ENCODE results near the gene OGFRL1. TPM values are rescaled to one million over a fixed set of nuclear protein-coding genes. Genes with fewer than 3 reads are reported as not detected.

OGFRL1 gene
- total RNA-seq, 1 experiment from 2014 or later = 10.3 TPM

DNA sequence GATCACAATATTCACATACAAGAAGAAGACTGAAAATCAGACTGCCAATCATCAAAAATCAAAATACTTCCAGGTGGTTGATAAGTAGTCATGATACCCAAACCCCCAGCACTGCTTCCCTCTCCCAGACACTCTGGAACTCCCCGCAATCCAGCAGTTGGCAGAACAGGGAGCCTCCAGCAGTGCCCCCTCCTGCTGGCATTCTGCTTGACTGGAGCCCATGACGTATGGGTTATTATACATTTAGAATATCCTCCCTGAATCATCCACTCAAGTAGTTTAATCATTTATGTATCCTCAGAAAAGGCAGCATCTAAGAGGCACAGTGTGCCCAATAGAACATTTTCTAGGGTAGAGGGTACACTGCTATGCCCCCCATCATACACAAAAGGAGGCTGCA lies 9.3 kb upstream of the OGFRL1 start:
- H3K4me3 ChIP-seq (replicated peaks in 1 of 2; ENCODE audit: low read depth in 1 of 2, low read length in 2 of 2) = no peak overlapping the region
- H3K4me1 ChIP-seq (ENCODE audit: control insufficient read depth in 1 of 2, insufficient read depth in 2 of 2, low read length in 2 of 2) = no peaks in the 10 kb centered on the region
- CTCF ChIA-PET = no interaction called here
- no peaks in the 10 kb centered on the region for H3K36me3 ChIP-seq (ENCODE audit: control insufficient read depth in 1 of 2, insufficient read depth in 2 of 2, low read length in 2 of 2)
- no peaks in the 10 kb centered on the region for H4K20me1 ChIP-seq (ENCODE audit: insufficient read depth)
- TF ChIP-seq YY1 (IDR thresholded peaks at IDR 0.05; ENCODE audit: extremely low read depth, insufficient replicate concordance, low read depth, low read length) (no peak), CBX3 (IDR thresholded peaks at IDR 0.05; ENCODE audit: low read depth) (no peak), CEBPB (IDR thresholded peaks at IDR 0.05; ENCODE audit: low read depth) (no peak), EGR1 (IDR thresholded peaks at IDR 0.05; ENCODE audit: low read depth) (no peak), SRF (IDR thresholded peaks at IDR 0.05; ENCODE audit: low read depth) (no peak), ZNF274 (IDR thresholded peaks at IDR 0.05; ENCODE audit: low read depth, low read length) (no peak), SIN3A (IDR thresholded peaks at IDR 0.05; ENCODE audit: low read depth) (no peak), POLR2AphosphoS5 (IDR thresholded peaks at IDR 0.05; ENCODE audit: low read depth, low read length) (no peak), TCF7L2 (IDR thresholded peaks at IDR 0.05; ENCODE audit: borderline replicate concordance, extremely low read depth, insufficient read depth, insufficient read length) (no peak), RAD21 (IDR thresholded peaks at IDR 0.05; ENCODE audit: low read depth) (no peak), ZFX (IDR thresholded peaks at IDR 0.05) (no peak)
- TF ChIP-seq, protein P1, sequence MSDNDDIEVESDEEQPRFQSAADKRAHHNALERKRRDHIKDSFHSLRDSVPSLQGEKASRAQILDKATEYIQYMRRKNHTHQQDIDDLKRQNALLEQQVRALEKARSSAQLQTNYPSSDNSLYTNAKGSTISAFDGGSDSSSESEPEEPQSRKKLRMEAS (IDR thresholded peaks at IDR 0.05) = no peak
- TF ChIP-seq, protein P2, sequence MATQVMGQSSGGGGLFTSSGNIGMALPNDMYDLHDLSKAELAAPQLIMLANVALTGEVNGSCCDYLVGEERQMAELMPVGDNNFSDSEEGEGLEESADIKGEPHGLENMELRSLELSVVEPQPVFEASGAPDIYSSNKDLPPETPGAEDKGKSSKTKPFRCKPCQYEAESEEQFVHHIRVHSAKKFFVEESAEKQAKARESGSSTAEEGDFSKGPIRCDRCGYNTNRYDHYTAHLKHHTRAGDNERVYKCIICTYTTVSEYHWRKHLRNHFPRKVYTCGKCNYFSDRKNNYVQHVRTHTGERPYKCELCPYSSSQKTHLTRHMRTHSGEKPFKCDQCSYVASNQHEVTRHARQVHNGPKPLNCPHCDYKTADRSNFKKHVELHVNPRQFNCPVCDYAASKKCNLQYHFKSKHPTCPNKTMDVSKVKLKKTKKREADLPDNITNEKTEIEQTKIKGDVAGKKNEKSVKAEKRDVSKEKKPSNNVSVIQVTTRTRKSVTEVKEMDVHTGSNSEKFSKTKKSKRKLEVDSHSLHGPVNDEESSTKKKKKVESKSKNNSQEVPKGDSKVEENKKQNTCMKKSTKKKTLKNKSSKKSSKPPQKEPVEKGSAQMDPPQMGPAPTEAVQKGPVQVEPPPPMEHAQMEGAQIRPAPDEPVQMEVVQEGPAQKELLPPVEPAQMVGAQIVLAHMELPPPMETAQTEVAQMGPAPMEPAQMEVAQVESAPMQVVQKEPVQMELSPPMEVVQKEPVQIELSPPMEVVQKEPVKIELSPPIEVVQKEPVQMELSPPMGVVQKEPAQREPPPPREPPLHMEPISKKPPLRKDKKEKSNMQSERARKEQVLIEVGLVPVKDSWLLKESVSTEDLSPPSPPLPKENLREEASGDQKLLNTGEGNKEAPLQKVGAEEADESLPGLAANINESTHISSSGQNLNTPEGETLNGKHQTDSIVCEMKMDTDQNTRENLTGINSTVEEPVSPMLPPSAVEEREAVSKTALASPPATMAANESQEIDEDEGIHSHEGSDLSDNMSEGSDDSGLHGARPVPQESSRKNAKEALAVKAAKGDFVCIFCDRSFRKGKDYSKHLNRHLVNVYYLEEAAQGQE (IDR thresholded peaks at IDR 0.05; ENCODE audit: low read depth) = no peak
- TF ChIP-seq, protein P3, sequence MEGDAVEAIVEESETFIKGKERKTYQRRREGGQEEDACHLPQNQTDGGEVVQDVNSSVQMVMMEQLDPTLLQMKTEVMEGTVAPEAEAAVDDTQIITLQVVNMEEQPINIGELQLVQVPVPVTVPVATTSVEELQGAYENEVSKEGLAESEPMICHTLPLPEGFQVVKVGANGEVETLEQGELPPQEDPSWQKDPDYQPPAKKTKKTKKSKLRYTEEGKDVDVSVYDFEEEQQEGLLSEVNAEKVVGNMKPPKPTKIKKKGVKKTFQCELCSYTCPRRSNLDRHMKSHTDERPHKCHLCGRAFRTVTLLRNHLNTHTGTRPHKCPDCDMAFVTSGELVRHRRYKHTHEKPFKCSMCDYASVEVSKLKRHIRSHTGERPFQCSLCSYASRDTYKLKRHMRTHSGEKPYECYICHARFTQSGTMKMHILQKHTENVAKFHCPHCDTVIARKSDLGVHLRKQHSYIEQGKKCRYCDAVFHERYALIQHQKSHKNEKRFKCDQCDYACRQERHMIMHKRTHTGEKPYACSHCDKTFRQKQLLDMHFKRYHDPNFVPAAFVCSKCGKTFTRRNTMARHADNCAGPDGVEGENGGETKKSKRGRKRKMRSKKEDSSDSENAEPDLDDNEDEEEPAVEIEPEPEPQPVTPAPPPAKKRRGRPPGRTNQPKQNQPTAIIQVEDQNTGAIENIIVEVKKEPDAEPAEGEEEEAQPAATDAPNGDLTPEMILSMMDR (IDR thresholded peaks at IDR 0.05 in 2 of 3, conservative IDR thresholded peaks at IDR 0.05 in 1 of 3; ENCODE audit: borderline replicate concordance in 1 of 3, insufficient read depth in 1 of 3, low read depth in 2 of 3, low read length in 2 of 3) = no peak
- TF ChIP-seq, protein P4, sequence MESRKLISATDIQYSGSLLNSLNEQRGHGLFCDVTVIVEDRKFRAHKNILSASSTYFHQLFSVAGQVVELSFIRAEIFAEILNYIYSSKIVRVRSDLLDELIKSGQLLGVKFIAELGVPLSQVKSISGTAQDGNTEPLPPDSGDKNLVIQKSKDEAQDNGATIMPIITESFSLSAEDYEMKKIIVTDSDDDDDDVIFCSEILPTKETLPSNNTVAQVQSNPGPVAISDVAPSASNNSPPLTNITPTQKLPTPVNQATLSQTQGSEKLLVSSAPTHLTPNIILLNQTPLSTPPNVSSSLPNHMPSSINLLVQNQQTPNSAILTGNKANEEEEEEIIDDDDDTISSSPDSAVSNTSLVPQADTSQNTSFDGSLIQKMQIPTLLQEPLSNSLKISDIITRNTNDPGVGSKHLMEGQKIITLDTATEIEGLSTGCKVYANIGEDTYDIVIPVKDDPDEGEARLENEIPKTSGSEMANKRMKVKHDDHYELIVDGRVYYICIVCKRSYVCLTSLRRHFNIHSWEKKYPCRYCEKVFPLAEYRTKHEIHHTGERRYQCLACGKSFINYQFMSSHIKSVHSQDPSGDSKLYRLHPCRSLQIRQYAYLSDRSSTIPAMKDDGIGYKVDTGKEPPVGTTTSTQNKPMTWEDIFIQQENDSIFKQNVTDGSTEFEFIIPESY (IDR thresholded peaks at IDR 0.05; ENCODE audit: extremely low read depth, insufficient replicate concordance, low read length) = no peak
- no peaks in the 10 kb centered on the region for H3K9me2 ChIP-seq (ENCODE audit: insufficient read depth)
- no TSS peak for BruUV-seq (replicated peaks)
- no peaks in the 10 kb centered on the region for H3K9me3 ChIP-seq (ENCODE audit: control insufficient read depth in 1 of 2, insufficient read depth in 1 of 2, low read depth in 1 of 2, low read length in 2 of 2)
- no peak overlapping the region for H3K9ac ChIP-seq (ENCODE audit: low read length)
- DNase-seq (ENCODE audit: low read depth, low spot score) = no peak
- no peak overlapping the region for H2AFZ ChIP-seq (ENCODE audit: low read depth, low read length, poor library complexity, severe bottlenecking)
- H3K79me2 ChIP-seq (ENCODE audit: insufficient read depth, low read length) = no peaks in the 10 kb centered on the region
- intact Hi-C loops (cut with micrococcal nuclease) = no loop called here
- H3K27me3 ChIP-seq (ENCODE audit: insufficient read depth, low read length) = 0 out of 2 replicates have a peak, but pooled peaks cover 4% of the 10 kb centered on the region
- POLR2A ChIA-PET = no interaction called here
- no peak for ATAC-seq
- H3K27ac ChIP-seq (ENCODE audit: low read depth, low read length) = no peak overlapping the region
- no peak overlapping the region for H3K4me2 ChIP-seq (ENCODE audit: low read length)
- RAD21 ChIA-PET (ENCODE audit: low non-redundant PET in 1 of 2, low total read pairs in 2 of 2, uncharacterized antibody in 2 of 2, unreplicated experiment in 2 of 2) = no interaction called here

All from HCT116 (cell line).